Stimulated activated naive CD8-positive, alpha-beta T cell treated with anti-CD3 and anti-CD28 coated beads, Interleukin-15, Interleukin-2, amounts not matched to agents 100 ng/mL and 50 ng/mL, for 24 hours (primary cell): Measurements from ENCODE around the gene IFT52.
"Not testable (repeated sequence)": the region's sequence is repeated elsewhere in the genome, so short reads cannot be mapped to it uniquely, and the experiment has no call there.

Experiments used
- H3K27ac Mint-ChIP-seq: one replicate; pipeline ENCODE4 v1.8.0; 2021; ENCODE audit warnings: mild to moderate bottlenecking, mixed read lengths
- H3K27me3 Mint-ChIP-seq: one replicate; pipeline ENCODE4 v1.8.0; 2021; ENCODE audit warnings: mixed read lengths
- H3K36me3 Mint-ChIP-seq: one replicate; pipeline ENCODE4 v1.8.0; 2021; ENCODE audit warnings: low read depth, mixed read lengths
- H3K4me1 Mint-ChIP-seq: one replicate; pipeline ENCODE4 v1.8.0; 2021; ENCODE audit warnings: low read depth, mixed read lengths
- H3K4me3 Mint-ChIP-seq: one replicate; pipeline ENCODE4 v1.8.0; 2021; ENCODE audit warnings: mild to moderate bottlenecking, mixed read lengths
- H3K9me3 Mint-ChIP-seq: one replicate; pipeline ENCODE4 v1.8.0; 2021; ENCODE audit warnings: mixed read lengths

The IFT52 gene

GRCh38 chr20:43653966-43654365 is 63.2 kb downstream of the IFT52 start:
- H3K27me3 Mint-ChIP-seq: no peaks in the 10 kb centered on the region
- no peak overlapping the region for H3K27ac Mint-ChIP-seq
- peaks cover 22% of the 10 kb centered on the region for H3K4me1 Mint-ChIP-seq
- H3K4me3 Mint-ChIP-seq: no peak overlapping the region
- H3K36me3 Mint-ChIP-seq: no peaks in the 10 kb centered on the region
- H3K9me3 Mint-ChIP-seq: no peaks in the 10 kb centered on the region

- not testable (repeated sequence) for H3K27me3 Mint-ChIP-seq, H3K27ac Mint-ChIP-seq, H3K9me3 Mint-ChIP-seq, H3K36me3 Mint-ChIP-seq, H3K4me3 Mint-ChIP-seq
- peaks cover 25% of the 10 kb centered on the region for H3K4me1 Mint-ChIP-seq
Observed at GRCh38 chr20:43655176-43655575, 64.4 kb downstream of the IFT52 start.

GRCh38 chr20:43655937-43656336 is 65.2 kb downstream of the IFT52 start:
- Mint-ChIP-seq H3K27me3 (no peaks in the 10 kb centered on the region), H3K4me3 (peak overlapping the region; percentile 92), H3K9me3 (no peaks in the 10 kb centered on the region), H3K36me3 (no peaks in the 10 kb centered on the region), H3K27ac (peak overlapping the region; percentile 84), H3K4me1 (peaks cover 29% of the 10 kb centered on the region)

GRCh38 chr20:43658069-43658722 is 67.5 kb downstream of the IFT52 start:
- H3K4me3 Mint-ChIP-seq: peak overlapping the region; percentile 92
- no peaks in the 10 kb centered on the region for H3K27me3 Mint-ChIP-seq
- H3K36me3 Mint-ChIP-seq: no peaks in the 10 kb centered on the region
- no peaks in the 10 kb centered on the region for H3K9me3 Mint-ChIP-seq
- H3K27ac Mint-ChIP-seq: peak overlapping the region; percentile 98
- peaks cover 29% of the 10 kb centered on the region for H3K4me1 Mint-ChIP-seq

- H3K4me3 Mint-ChIP-seq: peak overlapping the region; percentile 92
- peak overlapping the region; percentile 98 for H3K27ac Mint-ChIP-seq
- peaks cover 29% of the 10 kb centered on the region for H3K4me1 Mint-ChIP-seq
- no peaks in the 10 kb centered on the region for H3K9me3 Mint-ChIP-seq
- H3K27me3 Mint-ChIP-seq: no peaks in the 10 kb centered on the region
- no peaks in the 10 kb centered on the region for H3K36me3 Mint-ChIP-seq
Observed at GRCh38 chr20:43658723-43659419, 68.1 kb downstream of the IFT52 start.

GRCh38 chr20:43662943-43663655 is 72.4 kb downstream of the IFT52 start:
- Mint-ChIP-seq H3K4me3 (no peak overlapping the region), H3K36me3 (no peaks in the 10 kb centered on the region), H3K27me3 (peaks cover 4% of the 10 kb centered on the region), H3K4me1 (peaks cover 19% of the 10 kb centered on the region), H3K27ac (no peak overlapping the region), H3K9me3 (no peaks in the 10 kb centered on the region)

- no peak overlapping the region for H3K27ac Mint-ChIP-seq
- no peaks in the 10 kb centered on the region for H3K9me3 Mint-ChIP-seq
Observed at GRCh38 chr20:43665466-43666176, 74.9 kb downstream of the IFT52 start.

GRCh38 chr20:43666376-43667328 is 75.9 kb downstream of the IFT52 start, which contains the start of gene MYBL2:
Gene MYBL2, plus strand, starts transcription at chr20:43667114. Its CDS starts 170 bp downstream, at chr20:43667284.
- Mint-ChIP-seq H3K4me3 (peak within 1 kb of the TSS; percentile 83), H3K27me3 (peaks cover 4% of the 10 kb centered on the region), H3K27ac (peak within 1 kb of the TSS; percentile 75), H3K36me3 (peaks cover 18% of the 10 kb centered on the region), H3K4me1 (peaks cover 3% of the 10 kb centered on the region), H3K9me3 (no peaks in the 10 kb centered on the region)

More at GRCh38 chr20:43665466-43666176, 74.9 kb downstream of the IFT52 start:
- peaks cover 3% of the 10 kb centered on the region for H3K4me1 Mint-ChIP-seq
- peak overlapping the region; percentile 60 for H3K4me3 Mint-ChIP-seq
- H3K36me3 Mint-ChIP-seq: peaks cover 15% of the 10 kb centered on the region
- H3K27me3 Mint-ChIP-seq: peaks cover 4% of the 10 kb centered on the region

GRCh38 chr20:43667341-43668132 is 76.8 kb downstream of the IFT52 start:
- peaks cover 4% of the 10 kb centered on the region for H3K27me3 Mint-ChIP-seq
- H3K4me3 Mint-ChIP-seq: peak overlapping the region; percentile 83
- H3K27ac Mint-ChIP-seq: peak overlapping the region; percentile 75
- H3K9me3 Mint-ChIP-seq: no peaks in the 10 kb centered on the region
- peaks cover 3% of the 10 kb centered on the region for H3K4me1 Mint-ChIP-seq
- H3K36me3 Mint-ChIP-seq: peaks cover 27% of the 10 kb centered on the region

GRCh38 chr20:43669332-43669731 is 78.6 kb downstream of the IFT52 start:
- H3K27me3 Mint-ChIP-seq: peaks cover 4% of the 10 kb centered on the region
- H3K27ac Mint-ChIP-seq: no peak overlapping the region
- no peaks in the 10 kb centered on the region for H3K9me3 Mint-ChIP-seq
- H3K36me3 Mint-ChIP-seq: peaks cover 37% of the 10 kb centered on the region
- H3K4me3 Mint-ChIP-seq: peak overlapping the region; percentile 36
- H3K4me1 Mint-ChIP-seq: peaks cover 3% of the 10 kb centered on the region

GRCh38 chr20:43670423-43670822 is 79.7 kb downstream of the IFT52 start:
- H3K4me1 Mint-ChIP-seq: peaks cover 3% of the 10 kb centered on the region
- peaks cover 45% of the 10 kb centered on the region for H3K36me3 Mint-ChIP-seq
- H3K4me3 Mint-ChIP-seq: no peak overlapping the region
- peaks cover 4% of the 10 kb centered on the region for H3K27me3 Mint-ChIP-seq
- no peak overlapping the region for H3K27ac Mint-ChIP-seq
- no peaks in the 10 kb centered on the region for H3K9me3 Mint-ChIP-seq

GRCh38 chr20:43676368-43676767 is 85.6 kb downstream of the IFT52 start:
- Mint-ChIP-seq H3K4me1 (peaks cover 10% of the 10 kb centered on the region), H3K9me3 (no peaks in the 10 kb centered on the region), H3K36me3 (peaks cover 70% of the 10 kb centered on the region), H3K27ac (peak overlapping the region; percentile 13), H3K4me3 (no peak overlapping the region), H3K27me3 (no peaks in the 10 kb centered on the region)

GRCh38 chr20:43680981-43681380 is 90.2 kb downstream of the IFT52 start:
- Mint-ChIP-seq H3K36me3 (peaks cover 54% of the 10 kb centered on the region), H3K4me1 (peaks cover 16% of the 10 kb centered on the region), H3K4me3 (no peak overlapping the region), H3K9me3 (no peaks in the 10 kb centered on the region), H3K27ac (no peak overlapping the region), H3K27me3 (no peaks in the 10 kb centered on the region)
